Neutrophil (primary cell): ENCODE results near the gene HAUS1.
A peak's percentile ranks its signal among the peaks of the same experiment; 100 is the strongest.

Experiments
- H3K27ac ChIP-seq: fragments of 200-600 bp; sonication (generic); 2 replicates; pipeline ENCODE4 v1.5.1; 2016; ENCODE audit warnings: mild to moderate bottlenecking, moderate library complexity
- H3K27me3 ChIP-seq: fragments of 200-600 bp; sonication (generic); 2 replicates; pipeline ENCODE4 v1.6.0; 2016; ENCODE audit warnings: mild to moderate bottlenecking
- H3K36me3 ChIP-seq: fragments of 200-600 bp; sonication (generic); 2 replicates; pipeline ENCODE4 v1.5.1; 2017
- H3K4me1 ChIP-seq, 2 experiments: fragments of 200-600 bp in 1 of 2; sonication (generic) in 1 of 2; 1 replicate in 1 of 2; 2 replicates in 1 of 2; pipeline versions ENCODE4 v1.5.1 to v1.6.1; 2013 to 2016; ENCODE audit warnings: low read depth in 1 of 2, low read length in 1 of 2, mild to moderate bottlenecking in 1 of 2, moderate library complexity in 1 of 2; ENCODE audit not compliant: control insufficient read depth in 1 of 2, insufficient read depth in 1 of 2
- H3K4me3 ChIP-seq, 2 experiments: fragments of 200-600 bp in 1 of 2; sonication (generic) in 1 of 2; 1 replicate in 1 of 2; 2 replicates in 1 of 2; pipeline ENCODE4 v1.5.1; 2013 to 2016; ENCODE audit warnings: low read depth in 1 of 2, low read length in 1 of 2, mild to moderate bottlenecking in 1 of 2, moderate library complexity in 1 of 2
- H3K9me3 ChIP-seq: fragments of 200-600 bp; sonication (generic); 2 replicates; pipeline ENCODE4 v1.5.1; 2016
- CTCF ChIP-seq: fragments of 200-600 bp; sonication (generic); IDR thresholded peaks from 2 replicates; pipeline ENCODE4 v1.5.1; 2016; ENCODE audit warnings: antibody characterized with exemption

HAUS1 gene

GRCh38 chr18:46173393-46174341 is 69.5 kb downstream of the HAUS1 start:
- no peaks in the 10 kb centered on the region for H3K36me3 ChIP-seq

GRCh38 chr18:46174342-46175041 is 70.3 kb downstream of the HAUS1 start:
- Histone ChIP-seq H3K4me3 (peak overlapping the region; percentile 78 to 95), H3K27me3 (no peaks in the 10 kb centered on the region), H3K36me3 (no peaks in the 10 kb centered on the region), H3K9me3 (no peaks in the 10 kb centered on the region), H3K27ac (peak overlapping the region; percentile 94), H3K4me1 (peaks cover 22 to 28% of the 10 kb centered on the region in 2 experiments)
- TF ChIP-seq CTCF = no peak

More at GRCh38 chr18:46173393-46174341, 69.5 kb downstream of the HAUS1 start:
- H3K9me3 ChIP-seq = no peaks in the 10 kb centered on the region
- H3K4me1 ChIP-seq = peaks cover 22 to 28% of the 10 kb centered on the region in 2 experiments
- H3K27ac ChIP-seq = peak overlapping the region; percentile 94
- no peaks in the 10 kb centered on the region for H3K27me3 ChIP-seq
- peak; percentile 65 for TF ChIP-seq CTCF
- H3K4me3 ChIP-seq = peak overlapping the region; percentile 78 to 95

GRCh38 chr18:46176001-46176400 is 71.8 kb downstream of the HAUS1 start:
- Histone ChIP-seq H3K27ac (no peak overlapping the region), H3K27me3 (no peaks in the 10 kb centered on the region), H3K4me1 (peaks cover 22 to 28% of the 10 kb centered on the region in 2 experiments), H3K4me3 (peak overlapping the region in 1 of 2 experiments; percentile 95), H3K36me3 (no peaks in the 10 kb centered on the region), H3K9me3 (no peaks in the 10 kb centered on the region)
- no peak for TF ChIP-seq CTCF
